Thyroid gland (tissue), 4 donors: ENCODE results near the gene GNL1.

ENCODE experiments used
- CTCF ChIP-seq, 6 experiments: fragments of 200-600 bp in 3 of 6; fragments of 450-650 bp in 3 of 6; sonication (generic) in 3 of 6; IDR thresholded peaks; one replicate each; pipeline ENCODE4 v1.5.1; 2016 to 2019; ENCODE audit warnings: antibody characterized with exemption in 6 of 6, mild to moderate bottlenecking in 2 of 6, inconsistent platforms in 1 of 6, moderate library complexity in 1 of 6
- POLR2A ChIP-seq, 2 donors: fragments of 450-650 bp; IDR thresholded peaks; one replicate each; pipeline ENCODE4 v1.6.1; 2017; ENCODE audit warnings: antibody characterized with exemption in 2 of 2, mild to moderate bottlenecking in 2 of 2, moderate library complexity in 1 of 2

- TF ChIP-seq POLR2A (IDR thresholded peaks at IDR 0.05) = no peak
- no peak for TF ChIP-seq CTCF (IDR thresholded peaks at IDR 0.05)
Observed at GRCh38 chr6:30493643-30494250, 62.5 kb downstream of the GNL1 start.
